ENCODE data around the gene FAM240B. TPM values are rescaled to one million over a fixed set of nuclear protein-coding genes. Genes with fewer than 3 reads are reported as not detected.
A peak's percentile ranks its signal among the peaks of the same experiment; 100 is the strongest.

Gene FAM240B
- total RNA-seq, 4 donors from 2014 or later, result not detected

GRCh38 chr9:38707885-38708637 lies 11.9 kb downstream of the FAM240B start:
- intact Hi-C loops (cut with DNase I), result loop anchor here (10.0 kb wide), 1 partner anchor 53 kb away; no protein-coding TSS in a partner anchor
- Histone ChIP-seq H3K9me3 (no peaks in the 10 kb centered on the region), H3K27me3 (no peaks in the 10 kb centered on the region), H3K4me1 (no peaks in the 10 kb centered on the region), H3K36me3 (no peaks in the 10 kb centered on the region), H3K27ac (no peak overlapping the region), H3K4me3 (replicated peaks in 1 of 3) (no peak overlapping the region)
- TF ChIP-seq POLR2A (IDR thresholded peaks at IDR 0.05), result no peak
- TF ChIP-seq CTCF (IDR thresholded peaks at IDR 0.05), result peak in 3 of 6 experiments; percentile 27 to 44 (median 36)
- 57 to 59% methylated on average over 10 of the region's 10 CpGs for WGBS, 2 donors
- no peak for DNase-seq

GRCh38 chr9:38706493-38706892 lies 13.4 kb downstream of the FAM240B start:
- intact Hi-C loops (cut with DNase I), result loop anchor here (10.0 kb wide), 1 partner anchor 52 kb away; no protein-coding TSS in a partner anchor
- Histone ChIP-seq H3K9me3 (no peaks in the 10 kb centered on the region), H3K4me1 (no peaks in the 10 kb centered on the region), H3K27me3 (no peaks in the 10 kb centered on the region), H3K4me3 (replicated peaks in 1 of 3) (no peak overlapping the region), H3K36me3 (no peaks in the 10 kb centered on the region), H3K27ac (no peak overlapping the region)
- no peak for TF ChIP-seq POLR2A (IDR thresholded peaks at IDR 0.05)
- TF ChIP-seq CTCF (IDR thresholded peaks at IDR 0.05), result no peak
- no peak for DNase-seq
- 57 to 61% methylated on average over 7 of the region's 7 CpGs for WGBS, 2 donors

- 85% methylated on average over 6 of the region's 6 CpGs for WGBS, 2 donors
- Histone ChIP-seq H3K36me3 (no peaks in the 10 kb centered on the region), H3K4me1 (no peaks in the 10 kb centered on the region), H3K4me3 (replicated peaks in 1 of 3) (no peak overlapping the region), H3K27me3 (no peaks in the 10 kb centered on the region), H3K27ac (no peak overlapping the region), H3K9me3 (no peaks in the 10 kb centered on the region)
- intact Hi-C loops (cut with DNase I), result loop anchor here (10.0 kb wide), 1 partner anchor 51 kb away; no protein-coding TSS in a partner anchor
- no peak for DNase-seq
- TF ChIP-seq CTCF (IDR thresholded peaks at IDR 0.05) (no peak), POLR2A (IDR thresholded peaks at IDR 0.05) (no peak)
These were observed 14.0 kb downstream of the FAM240B start for GRCh38 chr9:38705917-38706316.

- Histone ChIP-seq H3K4me1 (no peaks in the 10 kb centered on the region), H3K27ac (no peak overlapping the region), H3K4me3 (replicated peaks in 1 of 3) (no peak overlapping the region), H3K9me3 (no peaks in the 10 kb centered on the region), H3K36me3 (no peaks in the 10 kb centered on the region), H3K27me3 (no peaks in the 10 kb centered on the region)
- intact Hi-C loops (cut with DNase I), result loop anchor here (10.0 kb wide), 1 partner anchor 46 kb away; no protein-coding TSS in a partner anchor
- 44 to 82% methylated on average over 1 of the region's 1 CpG for WGBS, 2 donors
- TF ChIP-seq POLR2A (IDR thresholded peaks at IDR 0.05) (no peak), CTCF (IDR thresholded peaks at IDR 0.05) (no peak)
- no peak for DNase-seq
These were observed 19.2 kb downstream of the FAM240B start for GRCh38 chr9:38700695-38701094.

- Histone ChIP-seq H3K27me3 (no peaks in the 10 kb centered on the region), H3K27ac (no peak overlapping the region), H3K4me3 (replicated peaks in 1 of 3) (no peak overlapping the region), H3K9me3 (no peaks in the 10 kb centered on the region), H3K36me3 (no peaks in the 10 kb centered on the region), H3K4me1 (peaks cover 9 to 10% of the 10 kb centered on the region in 2 donors)
- no peak for TF ChIP-seq POLR2A (IDR thresholded peaks at IDR 0.05)
- TF ChIP-seq CTCF (IDR thresholded peaks at IDR 0.05), result no peak
- 86 to 87% methylated on average over 6 to 7 of the region's 7 CpGs for WGBS, 2 donors
- intact Hi-C loops (cut with DNase I), result no loop called here
- DNase-seq, result no peak
These were observed 20.6 kb downstream of the FAM240B start for GRCh38 chr9:38699337-38699736.
